SK-N-SH (cell line): ENCODE data around the gene GPR132. TPM values are rescaled to one million over a fixed set of nuclear protein-coding genes. Genes with fewer than 3 reads are reported as not detected.

Experiments
- CTCF ChIA-PET: fragments of 300-600, 350-600 bp; formaldehyde crosslinking; extraction: SDS; loops from one replicate; lab custom pipeline; 2021; lab: Yijun Ruan, JAX
- POLR2A ChIA-PET: fragments of 350-600 bp; sonication (Branson Sonifier 250); formaldehyde crosslinking; extraction: SDS; loops from one replicate; lab custom pipeline; 2020; ENCODE audit warnings: antibody characterized with exemption, inconsistent platforms; lab: Yijun Ruan, JAX
- DNase-seq: peaks from one replicate; pipeline ENCODE4 v3.0.0; 2012
- H2AFZ ChIP-seq: fragments of 200-600 bp; sonication (generic); 2 replicates; pipeline ENCODE4 v1.8.1; 2016; ENCODE audit warnings: antibody characterized with exemption, mild to moderate bottlenecking, low read depth
- H3F3A ChIP-seq: fragments of 200-600 bp; sonication (generic); replicated peaks from 2 replicates; pipeline ENCODE3; 2016; ENCODE audit warnings: antibody characterized with exemption, mild to moderate bottlenecking; ENCODE audit not compliant: insufficient read depth
- H3K27ac ChIP-seq, 2 experiments: fragments of 200-500 bp in 1 of 2; fragments of 200-600 bp in 1 of 2; sonication (Bioruptor generic) in 1 of 2; sonication (generic), shearing (Covaris generic) in 1 of 2; 2 replicates each; pipeline versions ENCODE4 v1.5.1 to v1.6.1; 2014 to 2016; ENCODE audit warnings: low read depth in 2 of 2, inconsistent platforms in 1 of 2, low read length in 1 of 2, mild to moderate bottlenecking in 1 of 2, mixed read lengths in 1 of 2
- H3K27me3 ChIP-seq: fragments of 200-600 bp; sonication (generic), shearing (Covaris generic); 2 replicates; pipeline ENCODE4 v1.6.1; 2016; ENCODE audit warnings: mixed run types; ENCODE audit not compliant: insufficient read depth
- H3K36me3 ChIP-seq, 2 experiments: fragments of 200-500 bp in 1 of 2; fragments of 200-600 bp in 1 of 2; sonication (Bioruptor generic) in 1 of 2; sonication (generic) in 1 of 2; replicated peaks in 1 of 2; 2 replicates each; pipeline versions ENCODE3 to v1.5.1; 2014 to 2016; ENCODE audit warnings: low read length in 1 of 2, mild to moderate bottlenecking in 1 of 2; ENCODE audit not compliant: insufficient read depth in 2 of 2, control insufficient read depth in 1 of 2
- H3K4me1 ChIP-seq, 2 experiments: fragments of 200-500 bp in 1 of 2; fragments of 200-600 bp in 1 of 2; sonication (Bioruptor generic) in 1 of 2; sonication (generic), shearing (Covaris generic) in 1 of 2; 2 replicates each; pipeline versions ENCODE4 v1.5.1 to v1.6.1; 2014 to 2016; ENCODE audit warnings: low read depth in 1 of 2, low read length in 1 of 2, mixed run types in 1 of 2; ENCODE audit not compliant: insufficient read depth in 2 of 2, control insufficient read depth in 1 of 2
- H3K4me2 ChIP-seq: fragments of 200-600 bp; sonication (generic), shearing (Covaris generic); 2 replicates; pipeline ENCODE4 v1.6.1; 2017; ENCODE audit warnings: mixed run types
- H3K4me3 ChIP-seq, 2 experiments: fragments of 200-500 bp in 1 of 2; fragments of 200-600 bp in 1 of 2; sonication (Bioruptor generic) in 1 of 2; sonication (generic), shearing (Covaris generic) in 1 of 2; 2 replicates each; pipeline versions ENCODE4 v1.5.1 to v1.8.1; 2014 to 2016; ENCODE audit warnings: low read depth in 2 of 2, inconsistent platforms in 1 of 2, low read length in 1 of 2, mild to moderate bottlenecking in 1 of 2, mixed read lengths in 1 of 2, moderate library complexity in 1 of 2
- H3K79me2 ChIP-seq: fragments of 200-600 bp; sonication (generic); 2 replicates; pipeline ENCODE4 v1.8.1; 2017; ENCODE audit warnings: mild to moderate bottlenecking; ENCODE audit not compliant: insufficient read depth
- H3K9ac ChIP-seq: fragments of 200-600 bp; sonication (generic); 2 replicates; pipeline ENCODE4 v1.6.1; 2017; ENCODE audit warnings: mixed run types
- H3K9me2 ChIP-seq: fragments of 200-600 bp; sonication (generic); 2 replicates; pipeline ENCODE4 v1.6.1; 2017; ENCODE audit warnings: mixed run types
- H3K9me3 ChIP-seq: fragments of 200-600 bp; sonication (generic); 2 replicates; pipeline ENCODE4 v1.6.1; 2017; ENCODE audit warnings: mixed run types, mild to moderate bottlenecking, moderate library complexity
- H4K20me1 ChIP-seq: fragments of 200-600 bp; sonication (generic); 2 replicates; pipeline ENCODE4 v1.6.1; 2017; ENCODE audit warnings: mild to moderate bottlenecking, mixed run types; ENCODE audit not compliant: insufficient read depth
- ELF1 ChIP-seq: IDR thresholded peaks from 2 replicates; pipeline ENCODE4 v1.4.0; 2012
- FOXJ3 ChIP-seq: sonication (generic); formaldehyde crosslinking; IDR thresholded peaks from 2 replicates; pipeline ENCODE4 v1.5.1; 2020; ENCODE audit warnings: mild to moderate bottlenecking, missing genetic modification reagents
- GATA2 ChIP-seq: sonication (generic); formaldehyde crosslinking; IDR thresholded peaks from 2 replicates; pipeline ENCODE4 v1.5.0; 2020; ENCODE audit warnings: mild to moderate bottlenecking, missing genetic modification reagents
- JUND ChIP-seq: IDR thresholded peaks from 2 replicates; pipeline ENCODE4 v1.4.0; 2012
- NFIC ChIP-seq: IDR thresholded peaks from 2 replicates; pipeline ENCODE4 v1.4.0; 2012; ENCODE audit warnings: borderline replicate concordance
- POLR2AphosphoS5 ChIP-seq: IDR thresholded peaks from 2 replicates; pipeline ENCODE4 v1.6.1; 2012; ENCODE audit warnings: low read depth, low read length
- RCOR1 ChIP-seq: fragments of 150-350 bp; IDR thresholded peaks from 2 replicates; pipeline ENCODE4 v1.6.1; 2017; ENCODE audit warnings: antibody characterized with exemption, low read length
- RFX5 ChIP-seq: IDR thresholded peaks from 2 replicates; pipeline ENCODE4 v1.6.1; 2012; ENCODE audit warnings: mild to moderate bottlenecking, improper control_type of control experiment, low read length
- RXRA ChIP-seq: IDR thresholded peaks from 2 replicates; pipeline ENCODE4 v1.4.0; 2012; ENCODE audit warnings: low read depth, mild to moderate bottlenecking, borderline replicate concordance
- SIN3A ChIP-seq: IDR thresholded peaks from 2 replicates; pipeline ENCODE4 v1.6.1; 2012; ENCODE audit warnings: low read depth, mild to moderate bottlenecking, low read length, moderate library complexity, borderline replicate concordance
- SMC3 ChIP-seq: IDR thresholded peaks from 2 replicates; pipeline ENCODE4 v1.6.1; 2012; ENCODE audit warnings: low read depth, low read length, improper control_type of control experiment
- TEAD4 ChIP-seq: IDR thresholded peaks from 2 replicates; pipeline ENCODE4 v1.4.0; 2012; ENCODE audit warnings: mild to moderate bottlenecking, borderline replicate concordance; ENCODE audit not compliant: insufficient read depth
- WGBS: methylation state at CpG from one replicate; pipeline ENCODE4 v1.1.6; 2017; ENCODE audit warnings: low lambda C conversion rate; 5-methylcytosine and 5-hydroxymethylcytosine counted together
- polyA plus RNA-seq, 3 experiments: library from polyadenylated mRNA; depleted of rRNA; stranded (reverse); fragments of >200 nt; gene quantifications; 2 replicates each; pipeline ENCODE4 v1.2.3, GENCODE V29; 2012
- TF ChIP-seq, protein P1 (sequence below): IDR thresholded peaks from 2 replicates; pipeline ENCODE4; 2012
- TF ChIP-seq, protein P2 (sequence below): IDR thresholded peaks from 2 replicates; pipeline ENCODE4 v1.4.0; 2012; ENCODE audit warnings: low read depth, borderline replicate concordance
- TF ChIP-seq, protein P3 (sequence below): fragments of 150-350 bp; IDR thresholded peaks from 2 replicates; pipeline ENCODE4 v1.6.1; 2016; ENCODE audit warnings: mild to moderate bottlenecking, low read depth, low read length

Gene GPR132
- polyA plus RNA-seq, 1 of the 3 experiments (the other 2 are of a cell fraction), result not detected

DNA sequence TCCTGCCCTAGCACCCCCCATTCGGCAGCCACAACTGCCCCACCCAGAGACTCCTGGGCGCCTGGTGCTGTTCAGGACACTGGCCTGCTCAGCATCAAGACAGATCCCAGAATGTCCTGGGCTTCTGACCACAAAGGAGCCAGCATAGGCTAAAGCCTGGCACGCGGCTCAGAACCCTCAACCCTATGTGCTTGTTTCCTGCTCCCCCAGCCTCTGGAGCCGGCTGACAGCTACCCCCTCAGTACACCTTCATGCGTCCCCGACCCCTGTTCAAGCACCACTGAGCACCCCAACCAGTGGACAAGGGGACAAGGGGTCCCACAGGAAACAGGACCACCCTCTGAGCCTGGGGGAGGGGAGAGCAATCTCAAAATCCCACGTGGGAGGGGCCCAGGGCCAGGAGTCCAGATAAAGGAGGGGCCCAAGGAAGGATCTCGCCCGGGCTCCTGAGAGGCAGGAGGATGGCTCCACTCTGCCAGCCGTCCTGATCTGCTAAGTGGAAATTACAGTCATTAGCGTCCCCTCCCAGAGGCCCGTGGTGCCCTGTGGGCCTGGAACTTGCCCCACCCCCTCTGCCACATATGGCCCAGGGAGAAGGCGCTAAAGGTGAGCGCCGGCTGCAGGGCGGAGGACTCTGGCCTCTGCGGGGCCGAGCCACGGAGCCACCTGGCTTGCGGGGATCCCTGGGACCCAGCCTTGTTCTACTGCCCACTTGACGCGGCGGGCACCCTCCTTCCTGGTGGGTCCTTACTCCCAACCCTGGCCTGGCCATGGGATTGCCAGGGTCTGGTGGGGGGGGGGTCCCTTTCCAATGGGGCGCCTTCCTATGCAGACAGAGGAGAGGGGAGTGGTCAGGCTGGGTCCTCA, 27.2 kb upstream of the GPR132 start:
- H2AFZ ChIP-seq, result no peak overlapping the region
- POLR2A ChIA-PET, result no interaction called here
- peak overlapping the region; percentile 59; the same call in 1 of the 2 replicates for H3K9ac ChIP-seq

More for the DNA sequence above, 27.2 kb upstream of the GPR132 start:
- CTCF ChIA-PET, result interaction anchor here (0.6 to 1.3 kb wide), 3 partner anchors 43 to 158 kb away, joined by 3 read pairs; no protein-coding TSS in a partner anchor
- Histone ChIP-seq H3K4me3 (peak overlapping the region; percentile 56 to 92), H3K36me3 (no peaks in the 10 kb centered on the region), H3K27me3 (no peaks in the 10 kb centered on the region), H3K9me2 (no peaks in the 10 kb centered on the region), H3K4me1 (peaks cover 12 to 40% of the 10 kb centered on the region in 2 experiments; a peak in 3 of 4 replicates), H4K20me1 (peaks cover 5% of the 10 kb centered on the region; the same call in 1 of the 2 replicates), H3K9me3 (no peaks in the 10 kb centered on the region), H3K27ac (peak overlapping the region; percentile 51 to 81; a peak in 3 of 4 replicates), H3K79me2 (0 out of 2 replicates have a peak, but pooled peaks cover 5% of the 10 kb centered on the region), H3K4me2 (peak overlapping the region; percentile 87), H3F3A (peaks cover 23% of the 10 kb centered on the region)
- 47% methylated on average over 7 of the region's 25 CpGs for WGBS
- peak; percentile 72 for DNase-seq
- TF ChIP-seq FOXJ3 (no peak), SMC3 (no peak), ELF1 (no peak), NFIC (no peak), POLR2AphosphoS5 (no peak), JUND (no peak), GATA2 (no peak), TEAD4 (no peak), RXRA (no peak), RFX5 (no peak), RCOR1 (no peak), SIN3A (no peak)
- TF ChIP-seq, protein P1, sequence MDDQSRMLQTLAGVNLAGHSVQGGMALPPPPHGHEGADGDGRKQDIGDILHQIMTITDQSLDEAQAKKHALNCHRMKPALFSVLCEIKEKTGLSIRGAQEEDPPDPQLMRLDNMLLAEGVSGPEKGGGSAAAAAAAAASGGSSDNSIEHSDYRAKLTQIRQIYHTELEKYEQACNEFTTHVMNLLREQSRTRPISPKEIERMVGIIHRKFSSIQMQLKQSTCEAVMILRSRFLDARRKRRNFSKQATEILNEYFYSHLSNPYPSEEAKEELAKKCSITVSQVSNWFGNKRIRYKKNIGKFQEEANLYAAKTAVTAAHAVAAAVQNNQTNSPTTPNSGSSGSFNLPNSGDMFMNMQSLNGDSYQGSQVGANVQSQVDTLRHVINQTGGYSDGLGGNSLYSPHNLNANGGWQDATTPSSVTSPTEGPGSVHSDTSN, result no peak
- TF ChIP-seq, protein P2, sequence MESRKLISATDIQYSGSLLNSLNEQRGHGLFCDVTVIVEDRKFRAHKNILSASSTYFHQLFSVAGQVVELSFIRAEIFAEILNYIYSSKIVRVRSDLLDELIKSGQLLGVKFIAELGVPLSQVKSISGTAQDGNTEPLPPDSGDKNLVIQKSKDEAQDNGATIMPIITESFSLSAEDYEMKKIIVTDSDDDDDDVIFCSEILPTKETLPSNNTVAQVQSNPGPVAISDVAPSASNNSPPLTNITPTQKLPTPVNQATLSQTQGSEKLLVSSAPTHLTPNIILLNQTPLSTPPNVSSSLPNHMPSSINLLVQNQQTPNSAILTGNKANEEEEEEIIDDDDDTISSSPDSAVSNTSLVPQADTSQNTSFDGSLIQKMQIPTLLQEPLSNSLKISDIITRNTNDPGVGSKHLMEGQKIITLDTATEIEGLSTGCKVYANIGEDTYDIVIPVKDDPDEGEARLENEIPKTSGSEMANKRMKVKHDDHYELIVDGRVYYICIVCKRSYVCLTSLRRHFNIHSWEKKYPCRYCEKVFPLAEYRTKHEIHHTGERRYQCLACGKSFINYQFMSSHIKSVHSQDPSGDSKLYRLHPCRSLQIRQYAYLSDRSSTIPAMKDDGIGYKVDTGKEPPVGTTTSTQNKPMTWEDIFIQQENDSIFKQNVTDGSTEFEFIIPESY, result no peak
- TF ChIP-seq, protein P3, sequence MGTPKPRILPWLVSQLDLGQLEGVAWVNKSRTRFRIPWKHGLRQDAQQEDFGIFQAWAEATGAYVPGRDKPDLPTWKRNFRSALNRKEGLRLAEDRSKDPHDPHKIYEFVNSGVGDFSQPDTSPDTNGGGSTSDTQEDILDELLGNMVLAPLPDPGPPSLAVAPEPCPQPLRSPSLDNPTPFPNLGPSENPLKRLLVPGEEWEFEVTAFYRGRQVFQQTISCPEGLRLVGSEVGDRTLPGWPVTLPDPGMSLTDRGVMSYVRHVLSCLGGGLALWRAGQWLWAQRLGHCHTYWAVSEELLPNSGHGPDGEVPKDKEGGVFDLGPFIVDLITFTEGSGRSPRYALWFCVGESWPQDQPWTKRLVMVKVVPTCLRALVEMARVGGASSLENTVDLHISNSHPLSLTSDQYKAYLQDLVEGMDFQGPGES, result no peak
